ENCODE data around the gene DGCR6L.

- no peak for TF ChIP-seq SIN3A (IDR thresholded peaks at IDR 0.05; ENCODE audit: borderline replicate concordance, insufficient read depth, low read length)
- TF ChIP-seq POLR2AphosphoS5 (IDR thresholded peaks at IDR 0.05; ENCODE audit: low read depth, low read length) = no peak
Measured at GRCh38 chr22:20292108-20292507, 27.8 kb downstream of the DGCR6L start.
